H9 (cell line): Measurements from ENCODE around the gene SMAD7. TPM values are rescaled to one million over a fixed set of nuclear protein-coding genes. Genes with fewer than 3 reads are reported as not detected.

Experiments used
- DNase-seq: peaks from one replicate; pipeline ENCODE4 v3.0.0-alpha.2; 2017
- H2AFZ ChIP-seq: one replicate; pipeline ENCODE4 v1.6.1; 2013; ENCODE audit warnings: mild to moderate bottlenecking, low read length, control low read depth, moderate library complexity
- H2AK5ac ChIP-seq: 2 replicates; pipeline ENCODE4 v1.6.1; 2013; ENCODE audit warnings: low read length, control low read depth, mixed read lengths; ENCODE audit not compliant: insufficient read length
- H2BK120ac ChIP-seq: one replicate; pipeline ENCODE4 v1.6.1; 2013; ENCODE audit warnings: low read depth, mild to moderate bottlenecking, low read length, control low read depth, inconsistent platforms; ENCODE audit not compliant: poor library complexity, severe bottlenecking
- H2BK12ac ChIP-seq: 2 replicates; pipeline ENCODE4 v1.6.1; 2013; ENCODE audit warnings: low read length, control low read depth, mixed read lengths, low read depth; ENCODE audit not compliant: insufficient read length
- H2BK15ac ChIP-seq: 2 replicates; pipeline ENCODE4 v1.6.1; 2013; ENCODE audit warnings: low read depth, low read length, control low read depth
- H2BK20ac ChIP-seq: one replicate; pipeline ENCODE4 v1.6.1; 2013; ENCODE audit warnings: low read depth, mild to moderate bottlenecking, low read length, control low read depth, inconsistent platforms; ENCODE audit not compliant: poor library complexity, severe bottlenecking
- H2BK5ac ChIP-seq: 2 replicates; pipeline ENCODE4 v1.6.1; 2013; ENCODE audit warnings: low read length, control low read depth, mixed read lengths; ENCODE audit not compliant: insufficient read length
- H3K14ac ChIP-seq: 2 replicates; pipeline ENCODE4 v1.6.1; 2013; ENCODE audit warnings: low read length, control low read depth; ENCODE audit not compliant: insufficient read depth
- H3K18ac ChIP-seq: 2 replicates; pipeline ENCODE4 v1.6.1; 2013; ENCODE audit warnings: low read depth, mild to moderate bottlenecking, mixed read lengths, low read length, control low read depth; ENCODE audit not compliant: insufficient read length
- H3K23ac ChIP-seq: 2 replicates; pipeline ENCODE4 v1.6.1; 2013; ENCODE audit warnings: low read length, control low read depth, mixed read lengths, low read depth; ENCODE audit not compliant: insufficient read length
- H3K23me2 ChIP-seq: 2 replicates; pipeline ENCODE4 v1.6.1; 2013; ENCODE audit warnings: low read depth, mild to moderate bottlenecking, mixed read lengths, low read length, control low read depth; ENCODE audit not compliant: insufficient read length, poor library complexity, severe bottlenecking
- H3K27ac ChIP-seq: 2 replicates; pipeline ENCODE4 v1.5.1; 2013; ENCODE audit warnings: low read length, control low read depth, mixed read lengths, low read depth; ENCODE audit not compliant: insufficient read length
- H3K27me3 ChIP-seq: 2 replicates; pipeline ENCODE4 v1.6.1; 2013; ENCODE audit warnings: low read length, control low read depth, inconsistent platforms; ENCODE audit not compliant: insufficient read depth
- H3K4ac ChIP-seq: 2 replicates; pipeline ENCODE4 v1.6.1; 2013; ENCODE audit warnings: low read depth, mild to moderate bottlenecking, control low read depth, inconsistent platforms, low read length, moderate library complexity
- H3K4me1 ChIP-seq: 2 replicates; pipeline ENCODE4 v1.6.1; 2013; ENCODE audit warnings: low read length, control low read depth, inconsistent platforms; ENCODE audit not compliant: insufficient read depth
- H3K4me2 ChIP-seq: 2 replicates; pipeline ENCODE4 v1.6.1; 2013; ENCODE audit warnings: low read length, control low read depth, mixed read lengths; ENCODE audit not compliant: insufficient read length, insufficient read depth
- H3K56ac ChIP-seq: 2 replicates; pipeline ENCODE4 v1.6.1; 2013; ENCODE audit warnings: low read depth, mild to moderate bottlenecking, mixed read lengths, low read length, control low read depth; ENCODE audit not compliant: insufficient read length
- H3K79me1 ChIP-seq: 2 replicates; pipeline ENCODE4 v1.6.1; 2013; ENCODE audit warnings: low read depth, mild to moderate bottlenecking, moderate library complexity, low read length, control low read depth, inconsistent platforms; ENCODE audit not compliant: insufficient read depth, poor library complexity, severe bottlenecking
- H3K79me2 ChIP-seq: 2 replicates; pipeline ENCODE4 v1.6.1; 2013; ENCODE audit warnings: low read length, control low read depth, inconsistent platforms; ENCODE audit not compliant: insufficient read depth
- H3K9ac ChIP-seq: 2 replicates; pipeline ENCODE4 v1.6.1; 2013; ENCODE audit warnings: low read length, control low read depth, mixed read lengths; ENCODE audit not compliant: insufficient read length; ENCODE audit errors: extremely low read depth
- H3K9me3 ChIP-seq: one replicate; pipeline ENCODE4 v1.6.1; 2013; ENCODE audit warnings: low read depth, low read length, inconsistent platforms; ENCODE audit not compliant: control insufficient read depth
- H3T11ph ChIP-seq: one replicate; pipeline ENCODE4 v1.6.1; 2013; ENCODE audit warnings: mild to moderate bottlenecking, low read length, control low read depth, inconsistent platforms
- H4K20me1 ChIP-seq: one replicate; pipeline ENCODE4 v1.6.1; 2013; ENCODE audit not compliant: control insufficient read depth, insufficient read length, insufficient read depth
- H4K5ac ChIP-seq: 2 replicates; pipeline ENCODE4 v1.6.1; 2013; ENCODE audit warnings: low read depth, mild to moderate bottlenecking, mixed read lengths, low read length, control low read depth; ENCODE audit not compliant: insufficient read length
- H4K8ac ChIP-seq: replicated peaks from 2 replicates; pipeline ENCODE4 v1.6.1; 2013; ENCODE audit warnings: low read length, control low read depth, mixed read lengths, low read depth; ENCODE audit not compliant: insufficient read length
- H4K91ac ChIP-seq: 2 replicates; pipeline ENCODE4 v1.6.1; 2013; ENCODE audit warnings: low read depth, mild to moderate bottlenecking, moderate library complexity, mixed read lengths, low read length, control low read depth; ENCODE audit not compliant: insufficient read length
- H3K27ac Mint-ChIP-seq, 3 experiments: 2 replicates in 2 of 3; 3 replicates in 1 of 3; pipeline ENCODE4 v1.8.0; 2020 to 2021; ENCODE audit warnings: mixed read lengths in 3 of 3, mild to moderate bottlenecking in 1 of 3, moderate library complexity in 1 of 3
- H3K27me3 Mint-ChIP-seq: 2 replicates; pipeline ENCODE4 v1.8.0; 2021; ENCODE audit warnings: low read depth, mild to moderate bottlenecking, moderate library complexity, mixed read lengths
- H3K36me3 Mint-ChIP-seq, 3 experiments: 2 replicates in 2 of 3; 3 replicates in 1 of 3; pipeline ENCODE4 v1.8.0; 2020 to 2021; ENCODE audit warnings: low read depth in 3 of 3, mixed read lengths in 3 of 3; ENCODE audit not compliant: insufficient read depth in 1 of 3
- H3K4me1 Mint-ChIP-seq, 2 experiments: 2 replicates each; pipeline ENCODE4 v1.8.0; 2020; ENCODE audit warnings: mixed read lengths in 2 of 2
- H3K4me3 Mint-ChIP-seq, 2 experiments: 2 replicates in 1 of 2; 3 replicates in 1 of 2; pipeline ENCODE4 v1.8.0; 2020 to 2021; ENCODE audit warnings: mild to moderate bottlenecking in 2 of 2, mixed read lengths in 2 of 2, moderate library complexity in 1 of 2
- H3K9me3 Mint-ChIP-seq, 2 experiments: 2 replicates in 1 of 2; 3 replicates in 1 of 2; pipeline ENCODE4 v1.8.0; 2020; ENCODE audit warnings: mild to moderate bottlenecking in 2 of 2, mixed read lengths in 2 of 2, moderate library complexity in 1 of 2
- WGBS: extraction: QIAGEN DNeasy Blood & Tissue Kit; methylation state at CpG from one replicate; pipeline ENCODE4 v1.1.7; 2013; ENCODE audit warnings: missing lambda C conversion rate, low lambda C conversion rate, mixed read lengths; ENCODE audit not compliant: insufficient read length; ENCODE audit errors: extremely low coverage; 5-methylcytosine and 5-hydroxymethylcytosine counted together
- total RNA-seq: library from RNA; stranded (reverse); gene quantifications from 2 replicates; pipeline ENCODE4 v1.2.1, GENCODE V29; 2021
- TF ChIP-seq, protein P1 (sequence below): fragments of 200-600 bp; sonication (generic); conservative IDR thresholded peaks from 3 replicates; pipeline ENCODE4 v1.8.0; 2021; ENCODE audit warnings: antibody characterized with exemption, mild to moderate bottlenecking

The SMAD7 gene
- total RNA-seq, 1 experiment from 2014 or later: 27.7 TPM

DNA sequence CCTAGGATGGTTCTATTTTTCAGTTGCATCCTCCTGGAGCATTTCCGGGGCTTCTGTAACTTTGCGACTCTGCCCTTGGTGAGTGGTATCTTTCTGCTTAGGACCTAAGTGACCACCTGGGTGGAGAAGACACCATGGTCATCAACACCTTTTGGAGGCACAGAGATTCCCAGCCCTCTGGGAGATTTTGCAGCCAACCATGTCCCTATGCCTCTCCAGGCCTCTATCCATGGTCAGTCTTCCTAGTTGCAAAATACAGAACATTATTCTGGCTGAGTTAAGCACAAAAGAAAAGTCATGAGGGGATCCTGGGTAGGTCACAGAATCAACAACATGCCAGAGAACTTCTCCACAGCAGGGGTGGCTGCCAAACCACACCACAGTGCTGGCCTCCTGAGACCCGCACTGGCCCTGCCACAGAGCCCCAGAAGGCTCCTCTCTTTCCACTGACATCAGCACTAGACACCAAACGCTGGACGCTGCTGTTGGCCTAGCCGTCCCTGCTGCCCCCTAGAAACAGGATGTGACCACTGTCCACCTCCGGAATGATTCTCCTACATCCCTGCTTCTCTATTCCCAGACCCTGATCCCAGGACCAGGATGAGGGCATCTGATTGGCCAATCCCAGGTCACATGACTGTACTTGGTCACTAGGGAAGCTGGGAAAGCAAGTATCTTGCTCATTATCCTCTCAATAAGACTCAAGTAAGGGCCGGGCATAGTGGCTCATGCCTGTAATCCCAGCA, 47.7 kb downstream of the SMAD7 start:
- Mint-ChIP-seq H3K27ac (no peak overlapping the region), H3K36me3 (peaks cover 4 to 13% (median 5%) of the 10 kb centered on the region in 3 experiments; a peak in 4 of 7 replicates), H3K9me3 (peaks cover 14 to 20% of the 10 kb centered on the region in 2 experiments), H3K4me3 (no peak overlapping the region), H3K27me3 (peaks cover 9% of the 10 kb centered on the region), H3K4me1 (no peaks in the 10 kb centered on the region)
- H2AFZ ChIP-seq: no peak overlapping the region
- H3K27me3 ChIP-seq: no peaks in the 10 kb centered on the region
- DNase-seq: peak; percentile 21
- H2BK5ac ChIP-seq: no peak overlapping the region
- H3K27ac ChIP-seq: no peak overlapping the region
- no peaks in the 10 kb centered on the region for H3K23me2 ChIP-seq
- H3K4ac ChIP-seq: no peak overlapping the region
- no peak overlapping the region for H3K18ac ChIP-seq
- no peak overlapping the region for H2BK120ac ChIP-seq
- H2BK15ac ChIP-seq: no peak overlapping the region
- H4K20me1 ChIP-seq: no peaks in the 10 kb centered on the region
- no peak overlapping the region for H3K9ac ChIP-seq
- no peaks in the 10 kb centered on the region for H3K4me1 ChIP-seq
- H3K4me2 ChIP-seq: no peak overlapping the region
- H3K56ac ChIP-seq: no peak overlapping the region
- H3K14ac ChIP-seq: no peak overlapping the region
- no peaks in the 10 kb centered on the region for H3K9me3 ChIP-seq
- no peak overlapping the region for H2AK5ac ChIP-seq
- no CpG with 5 or more reads among the region's 8 CpGs for WGBS
- H3T11ph ChIP-seq: no peak overlapping the region
- no peak overlapping the region for H4K5ac ChIP-seq
- no peak overlapping the region for H4K8ac ChIP-seq
- TF ChIP-seq, protein P1, sequence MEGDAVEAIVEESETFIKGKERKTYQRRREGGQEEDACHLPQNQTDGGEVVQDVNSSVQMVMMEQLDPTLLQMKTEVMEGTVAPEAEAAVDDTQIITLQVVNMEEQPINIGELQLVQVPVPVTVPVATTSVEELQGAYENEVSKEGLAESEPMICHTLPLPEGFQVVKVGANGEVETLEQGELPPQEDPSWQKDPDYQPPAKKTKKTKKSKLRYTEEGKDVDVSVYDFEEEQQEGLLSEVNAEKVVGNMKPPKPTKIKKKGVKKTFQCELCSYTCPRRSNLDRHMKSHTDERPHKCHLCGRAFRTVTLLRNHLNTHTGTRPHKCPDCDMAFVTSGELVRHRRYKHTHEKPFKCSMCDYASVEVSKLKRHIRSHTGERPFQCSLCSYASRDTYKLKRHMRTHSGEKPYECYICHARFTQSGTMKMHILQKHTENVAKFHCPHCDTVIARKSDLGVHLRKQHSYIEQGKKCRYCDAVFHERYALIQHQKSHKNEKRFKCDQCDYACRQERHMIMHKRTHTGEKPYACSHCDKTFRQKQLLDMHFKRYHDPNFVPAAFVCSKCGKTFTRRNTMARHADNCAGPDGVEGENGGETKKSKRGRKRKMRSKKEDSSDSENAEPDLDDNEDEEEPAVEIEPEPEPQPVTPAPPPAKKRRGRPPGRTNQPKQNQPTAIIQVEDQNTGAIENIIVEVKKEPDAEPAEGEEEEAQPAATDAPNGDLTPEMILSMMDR: no peak
- H3K79me2 ChIP-seq: no peaks in the 10 kb centered on the region
- H2BK12ac ChIP-seq: no peak overlapping the region
- no peak overlapping the region for H4K91ac ChIP-seq
- no peaks in the 10 kb centered on the region for H3K79me1 ChIP-seq
- H3K23ac ChIP-seq: no peak overlapping the region
- no peak overlapping the region for H2BK20ac ChIP-seq
